Pons (tissue), 1 donor: Measurements from ENCODE around the gene SHROOM3.
"Not testable (repeated sequence)": the region's sequence is repeated elsewhere in the genome, so short reads cannot be mapped to it uniquely, and the experiment has no call there.

Experiments
- DNase-seq: peaks from one replicate; pipeline ENCODE4 v3.0.0-alpha.2; 2016; ENCODE audit warnings: low spot score

The SHROOM3 gene

GRCh38 chr4:76594173-76594572 is 159.1 kb downstream of the SHROOM3 start:
- DNase-seq: no peak

DNA sequence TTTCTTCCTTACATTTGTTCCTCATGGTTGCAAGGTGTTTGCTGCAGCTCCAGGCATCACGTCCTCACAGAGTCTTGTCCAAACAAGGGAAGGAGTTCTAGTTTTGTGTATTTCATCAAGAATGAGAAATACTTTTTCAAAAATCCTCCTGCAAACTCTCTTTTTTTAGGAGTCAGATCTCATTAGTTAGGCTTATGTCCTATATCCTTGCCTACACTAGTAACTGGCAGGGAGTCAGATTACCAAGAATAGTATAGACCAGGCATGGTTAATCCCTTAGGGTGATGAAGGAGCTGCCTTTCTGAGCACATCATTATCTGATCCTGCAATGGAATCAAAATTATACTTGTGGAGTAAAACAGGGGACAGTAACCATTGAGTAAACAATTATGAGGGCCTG is 160.4 kb downstream of the SHROOM3 start:
- no peak for DNase-seq

DNA sequence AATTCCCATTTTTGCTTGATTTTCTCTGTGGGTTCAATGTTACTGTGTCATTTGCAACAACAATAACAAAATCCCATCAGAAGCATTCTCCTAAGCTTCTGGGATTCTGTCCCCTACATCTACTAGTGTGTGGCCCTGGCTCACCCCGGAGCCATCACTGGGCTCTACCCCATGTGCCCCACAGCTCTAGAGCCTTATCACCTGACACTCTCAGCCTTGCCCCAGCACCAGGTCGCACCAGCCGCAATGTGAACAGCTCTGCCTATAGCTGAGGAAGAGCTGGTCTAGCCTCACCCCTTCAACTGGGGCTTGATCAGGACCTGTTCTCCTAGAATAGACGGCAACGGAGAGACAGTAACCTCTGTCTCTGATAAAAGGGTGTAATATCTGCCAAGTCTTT is 161.7 kb downstream of the SHROOM3 start:
- no peak for DNase-seq

- no peak for DNase-seq
Observed at GRCh38 chr4:76597423-76597979, 162.5 kb downstream of the SHROOM3 start.

- DNase-seq: no peak
Observed at GRCh38 chr4:76600447-76600846, 165.4 kb downstream of the SHROOM3 start.

GRCh38 chr4:76601791-76602190 is 166.8 kb downstream of the SHROOM3 start:
- DNase-seq: no peak

GRCh38 chr4:76605099-76605563 is 170.1 kb downstream of the SHROOM3 start:
- DNase-seq: no peak

DNA sequence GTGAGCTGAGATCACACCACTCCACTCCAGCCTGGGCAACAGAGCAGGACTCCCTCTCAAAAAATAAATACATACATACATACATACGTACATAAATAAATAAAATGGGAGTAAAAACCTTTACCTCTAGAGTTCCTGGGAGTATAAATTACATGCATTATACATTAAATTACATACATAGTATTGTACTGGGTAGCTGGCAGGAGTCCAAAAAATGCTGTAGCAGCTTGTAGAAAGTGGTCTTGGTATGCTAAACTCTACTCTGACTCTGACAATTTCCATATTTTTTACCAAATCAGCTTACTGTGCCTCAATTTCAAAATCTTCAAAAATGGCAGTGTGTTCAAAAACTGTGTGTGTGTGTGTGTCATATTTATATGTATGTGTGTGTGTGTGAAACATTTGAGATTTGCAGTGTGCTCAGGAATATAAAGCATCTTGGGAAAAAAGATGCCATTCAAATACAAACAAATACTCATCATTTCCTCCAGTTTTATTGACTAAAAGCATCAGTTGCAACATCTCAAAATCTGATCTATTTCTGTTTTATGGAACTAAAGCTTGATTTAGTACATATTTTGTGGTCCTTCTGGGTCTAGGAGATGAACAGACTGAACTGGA is 171.7 kb downstream of the SHROOM3 start:
- no peak for DNase-seq

GRCh38 chr4:76607266-76607799 is 172.3 kb downstream of the SHROOM3 start:
- DNase-seq: no peak

DNA sequence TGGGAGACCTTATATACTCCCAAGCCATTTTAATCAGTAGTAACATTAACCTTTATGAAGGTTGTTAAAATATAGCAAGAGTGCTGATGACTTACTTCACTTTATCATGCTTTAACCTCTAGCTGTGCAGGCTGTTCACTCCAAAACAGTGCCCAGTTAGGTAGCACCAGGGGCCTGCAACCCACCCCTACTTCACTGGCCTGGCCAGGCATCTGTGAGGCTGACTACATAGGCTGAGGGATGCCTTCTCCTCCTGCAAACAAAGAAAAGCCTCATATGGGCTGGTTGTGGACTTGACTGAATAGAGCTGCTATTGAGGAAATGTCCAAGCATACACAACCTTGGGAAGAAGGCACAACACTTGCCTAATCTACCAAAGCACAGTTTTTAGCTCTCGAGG is 172.8 kb downstream of the SHROOM3 start:
- DNase-seq: no peak

GRCh38 chr4:76608549-76608948 is 173.5 kb downstream of the SHROOM3 start:
- not testable (repeated sequence) for DNase-seq

- DNase-seq: no peak
Observed at GRCh38 chr4:76610751-76611547, 175.9 kb downstream of the SHROOM3 start.

DNA sequence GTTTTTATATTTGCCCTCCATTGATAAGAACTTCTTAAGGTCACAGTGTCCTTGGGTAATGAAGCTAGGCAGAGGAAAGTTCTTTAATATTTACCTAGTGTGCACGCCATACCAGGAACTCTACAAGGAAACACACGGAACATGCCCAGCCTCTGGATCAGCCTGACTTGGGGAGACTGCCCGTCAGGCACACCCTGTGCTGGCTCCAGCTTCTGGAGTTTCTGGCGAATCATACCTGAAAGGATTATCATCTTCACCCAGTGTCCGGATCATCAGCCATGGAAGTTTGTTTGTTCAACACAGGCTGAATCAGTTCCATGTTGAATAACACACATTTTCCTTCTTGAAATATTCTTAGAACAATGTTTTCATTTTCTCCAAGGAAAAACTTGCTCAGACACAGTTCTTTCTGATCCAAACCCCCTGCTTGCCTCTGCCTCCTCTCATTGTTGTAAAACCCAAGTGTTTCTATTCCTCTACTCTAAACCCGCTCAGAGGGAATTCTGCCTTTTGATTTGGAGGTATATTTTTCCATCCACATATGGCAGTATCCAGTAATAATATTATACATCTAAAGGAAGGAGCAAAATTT is 176.7 kb downstream of the SHROOM3 start:
- no peak for DNase-seq

DNA sequence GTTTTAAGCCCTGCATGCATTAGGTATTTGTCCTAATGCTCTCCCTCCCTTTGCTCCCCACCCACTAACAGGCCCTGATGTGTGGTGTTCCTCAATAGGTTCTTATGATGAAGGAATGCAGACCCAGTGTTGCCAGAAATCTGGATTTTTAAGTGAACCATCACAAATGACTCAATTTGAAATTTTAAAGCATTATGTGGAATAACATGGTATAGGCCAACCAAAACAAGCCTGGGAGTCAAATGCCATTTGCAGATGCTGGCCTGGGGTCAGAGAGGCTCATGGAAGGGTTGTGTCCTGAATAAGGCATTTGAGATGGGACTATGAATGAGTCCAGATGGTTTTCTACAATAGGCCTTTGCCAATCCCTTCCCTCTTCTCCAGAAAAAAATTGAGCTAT is 179.6 kb downstream of the SHROOM3 start:
- DNase-seq: no peak

GRCh38 chr4:76615999-76616398 is 181.0 kb downstream of the SHROOM3 start:
- no peak for DNase-seq

DNA sequence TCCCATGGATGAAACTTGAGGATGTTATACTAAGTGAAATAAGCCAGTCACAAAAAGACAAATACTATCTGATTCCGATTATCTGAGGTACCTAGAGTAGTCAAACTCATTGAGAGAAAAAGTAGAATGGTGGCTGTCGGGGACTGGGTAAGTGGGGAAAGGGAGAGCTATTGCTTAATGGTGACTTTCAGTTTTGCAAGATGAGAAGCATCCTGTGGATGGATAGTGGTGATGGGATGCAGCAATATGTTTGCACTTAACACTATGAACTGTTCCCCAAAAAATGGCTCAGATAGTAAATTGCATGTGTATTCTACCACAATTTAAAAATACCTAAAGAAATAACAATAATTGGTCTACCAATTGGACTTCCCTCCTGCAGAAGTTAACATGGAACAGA is 181.5 kb downstream of the SHROOM3 start:
- no peak for DNase-seq

DNA sequence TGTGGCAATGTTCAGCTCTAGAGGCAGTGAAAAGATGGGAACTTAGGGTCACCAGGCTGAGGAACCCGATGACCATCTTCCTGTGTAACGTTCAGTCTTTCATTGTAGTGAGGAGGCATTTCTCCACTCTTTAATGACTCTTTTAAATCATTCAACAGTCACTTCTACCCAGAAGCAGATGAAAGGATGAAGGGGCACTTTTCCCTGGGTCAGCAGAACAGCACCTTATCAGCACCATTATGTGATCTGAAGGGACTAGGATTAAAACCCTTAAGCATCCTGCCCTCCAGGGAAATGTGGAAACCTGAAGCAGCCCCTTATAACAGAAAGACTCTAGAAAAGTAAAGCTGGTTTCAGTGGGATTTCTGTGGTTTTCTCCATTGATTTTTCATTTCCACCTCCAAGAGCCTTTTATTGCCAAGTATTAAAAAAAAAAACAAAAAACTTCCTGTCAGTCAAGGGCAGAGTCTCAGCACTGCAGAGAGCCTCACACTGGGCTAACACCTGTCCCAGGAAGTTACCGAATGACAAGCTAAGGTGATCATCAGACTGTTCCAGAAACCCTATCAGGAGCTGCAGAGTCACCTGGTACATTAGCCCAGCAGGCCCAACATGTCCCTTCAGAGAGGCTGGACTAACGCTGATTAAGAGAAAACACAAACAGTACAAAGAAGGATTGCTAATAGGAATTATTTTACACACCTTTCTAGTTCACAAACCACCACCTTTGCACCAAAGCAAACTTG is 185.9 kb downstream of the SHROOM3 start:
- peak; percentile 27 for DNase-seq

DNA sequence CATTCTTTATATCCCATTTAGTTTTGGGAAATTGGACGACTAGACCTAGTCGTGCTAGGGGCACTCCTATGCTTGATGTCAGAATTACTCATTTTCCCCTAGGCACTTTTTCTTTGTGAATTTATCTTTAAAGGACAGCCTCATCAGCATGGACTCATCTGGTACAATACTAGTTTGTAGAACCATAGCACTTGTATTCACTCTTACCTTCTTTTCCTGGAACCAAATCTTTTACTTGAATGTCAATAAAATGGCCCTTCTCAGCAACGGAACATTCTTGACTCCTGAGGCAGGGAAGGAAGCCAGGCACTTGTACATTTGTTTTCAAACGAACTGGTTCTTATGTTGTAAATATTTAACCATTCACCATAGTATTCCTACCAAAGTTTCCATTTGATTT is 187.1 kb downstream of the SHROOM3 start:
- DNase-seq: no peak

DNA sequence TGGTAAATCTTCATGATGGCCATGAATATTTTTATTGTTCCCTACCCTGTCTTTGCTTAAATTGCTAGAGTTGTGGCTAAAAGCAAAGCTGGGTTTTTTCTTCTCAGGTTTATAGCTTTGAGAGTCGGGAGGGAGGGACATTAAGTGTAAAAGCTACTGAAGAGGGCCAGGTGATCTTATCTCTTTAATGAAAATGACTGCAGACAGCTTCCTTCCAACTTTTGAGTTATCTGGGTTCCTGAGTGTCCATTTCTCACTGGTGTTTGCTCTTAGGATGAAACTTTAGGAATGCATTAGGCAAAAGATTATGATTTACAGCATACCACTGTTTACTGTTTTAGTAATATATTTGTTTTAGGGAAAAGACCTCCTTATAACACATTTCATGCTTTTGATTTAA is 187.7 kb downstream of the SHROOM3 start:
- no peak for DNase-seq

DNA sequence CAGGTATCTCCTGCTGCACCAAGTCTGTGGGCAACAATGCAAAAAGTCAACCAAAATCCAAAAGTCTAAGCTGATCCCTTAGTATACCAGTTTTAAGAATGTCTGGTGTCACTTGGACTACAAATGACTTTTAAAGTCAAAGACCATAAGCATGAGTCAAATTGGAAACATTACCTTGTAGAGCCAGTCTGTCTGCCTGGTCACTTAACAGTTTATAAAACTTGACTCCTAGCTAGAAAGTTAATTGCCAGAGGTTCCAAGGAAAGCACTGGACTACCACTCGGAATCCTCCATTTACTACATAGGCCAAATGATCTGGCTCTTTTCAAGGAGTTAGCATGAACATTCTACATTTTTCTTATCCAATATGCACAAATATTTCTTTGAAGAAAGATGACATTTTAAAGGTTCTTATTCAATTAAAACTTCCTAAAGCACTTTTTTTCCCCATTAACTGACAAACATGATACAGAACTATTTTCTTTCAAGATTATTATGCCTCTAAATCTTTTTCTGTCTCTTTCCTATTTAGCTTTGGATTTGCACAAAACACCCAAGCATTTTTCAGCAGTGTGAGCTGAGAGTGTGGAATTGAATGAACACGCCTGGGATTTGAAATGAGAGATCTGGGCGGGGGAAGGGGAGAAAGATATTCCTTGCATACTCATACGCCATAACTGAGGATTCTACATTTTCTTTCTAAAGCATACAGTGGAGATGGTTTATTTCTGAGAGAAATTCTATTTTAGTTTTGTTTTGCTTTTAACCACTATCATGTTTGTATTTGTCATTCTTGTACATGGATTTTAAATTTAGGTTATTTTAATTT is 188.4 kb downstream of the SHROOM3 start:
- no peak for DNase-seq

DNA sequence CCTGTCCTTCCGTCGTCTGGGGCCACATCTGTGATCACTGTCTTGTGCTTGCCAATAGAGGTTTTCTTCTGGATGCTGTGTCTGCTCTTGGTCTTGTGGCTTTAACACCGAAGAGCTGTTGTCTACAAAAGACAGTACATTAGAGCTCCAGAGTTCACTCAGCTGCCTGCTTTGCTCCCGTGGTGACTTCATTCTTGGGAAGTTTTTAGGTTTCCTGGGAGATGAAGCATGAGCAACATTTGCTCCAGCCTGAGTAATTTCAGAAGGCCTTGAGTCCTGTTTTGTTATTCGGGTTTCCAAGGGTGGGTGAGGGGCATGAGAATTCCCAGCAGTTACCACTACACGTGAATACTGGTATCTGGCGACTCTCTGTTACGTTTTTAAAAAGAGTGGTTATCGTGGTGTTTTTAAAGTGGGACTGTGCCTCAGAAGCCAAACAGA is 189.2 kb downstream of the SHROOM3 start:
- peak; percentile 20 for DNase-seq
